NCI-H1436 (cell line): ENCODE measurements around the gene WNT7B.

Source experiments
- DNase-seq: peaks from one replicate; lab custom pipeline; 2025; lab: John Stamatoyannopoulos, UW

WNT7B gene

DNA sequence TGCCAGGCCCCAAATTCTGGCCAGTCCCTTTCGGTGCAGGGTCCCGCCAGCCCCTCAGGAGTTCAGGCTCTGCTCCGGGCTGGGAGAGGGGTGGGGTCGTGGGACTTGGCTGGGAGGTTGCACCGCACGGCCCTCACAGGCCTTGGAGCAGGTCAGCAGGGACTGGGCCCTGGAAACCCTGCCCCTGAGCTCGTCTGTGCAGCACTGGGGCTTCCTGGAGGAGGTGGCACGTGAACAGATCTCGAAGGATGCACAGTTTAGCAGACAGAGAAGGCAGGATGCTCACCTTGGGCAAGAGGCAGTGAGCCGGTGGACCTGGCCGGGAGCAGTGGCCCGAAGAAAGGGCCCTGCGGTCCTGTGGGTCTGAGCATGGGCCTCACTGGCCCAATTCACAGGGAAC lies 70.0 kb downstream of the WNT7B start:
- no peak for DNase-seq

DNA sequence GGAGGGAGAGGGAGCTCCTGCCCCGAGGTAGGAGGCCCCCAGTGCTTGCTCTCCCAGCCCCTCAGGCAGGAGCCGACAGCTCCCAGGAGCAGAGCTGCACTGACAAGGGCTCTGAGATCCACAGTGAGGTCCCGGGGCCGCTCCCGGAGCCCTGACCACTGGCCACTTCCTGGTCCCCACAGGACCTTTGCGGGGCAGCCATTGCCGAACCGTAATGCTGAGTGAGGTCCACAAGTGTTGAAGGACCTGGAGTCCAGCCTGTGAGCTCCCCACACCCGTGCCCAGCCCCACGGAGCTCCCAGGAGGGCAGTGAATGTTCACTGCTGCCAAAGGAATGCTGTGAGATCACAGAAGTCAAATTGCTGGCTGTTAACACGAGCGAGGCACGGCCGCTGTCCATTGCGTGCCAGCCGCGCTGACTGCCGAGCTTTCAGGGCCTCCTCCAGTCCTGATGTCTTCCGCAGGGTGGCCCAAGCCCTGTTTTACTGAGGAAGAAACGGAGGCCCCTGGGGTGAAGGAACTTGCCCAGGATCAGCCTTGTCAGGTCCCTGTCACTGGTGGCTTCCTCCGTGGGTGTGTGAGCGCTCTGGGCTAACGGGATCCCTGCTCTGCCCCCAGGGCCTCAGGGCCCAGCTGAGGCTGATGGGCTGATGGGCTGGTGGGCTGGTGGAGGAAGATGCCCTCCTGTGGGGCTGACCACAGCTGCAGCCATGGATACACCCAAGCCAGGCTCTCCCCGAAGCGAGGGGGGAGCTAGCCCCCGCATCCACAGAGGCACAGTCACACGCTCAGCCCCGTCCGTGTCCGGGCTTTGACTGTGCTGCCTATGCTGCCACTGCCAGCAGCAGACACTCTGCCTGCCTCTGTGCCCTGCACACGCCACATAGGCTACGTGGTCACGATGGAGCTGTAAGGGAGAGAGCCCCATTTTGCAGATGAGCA lies 70.8 kb downstream of the WNT7B start:
- no peak for DNase-seq

DNA sequence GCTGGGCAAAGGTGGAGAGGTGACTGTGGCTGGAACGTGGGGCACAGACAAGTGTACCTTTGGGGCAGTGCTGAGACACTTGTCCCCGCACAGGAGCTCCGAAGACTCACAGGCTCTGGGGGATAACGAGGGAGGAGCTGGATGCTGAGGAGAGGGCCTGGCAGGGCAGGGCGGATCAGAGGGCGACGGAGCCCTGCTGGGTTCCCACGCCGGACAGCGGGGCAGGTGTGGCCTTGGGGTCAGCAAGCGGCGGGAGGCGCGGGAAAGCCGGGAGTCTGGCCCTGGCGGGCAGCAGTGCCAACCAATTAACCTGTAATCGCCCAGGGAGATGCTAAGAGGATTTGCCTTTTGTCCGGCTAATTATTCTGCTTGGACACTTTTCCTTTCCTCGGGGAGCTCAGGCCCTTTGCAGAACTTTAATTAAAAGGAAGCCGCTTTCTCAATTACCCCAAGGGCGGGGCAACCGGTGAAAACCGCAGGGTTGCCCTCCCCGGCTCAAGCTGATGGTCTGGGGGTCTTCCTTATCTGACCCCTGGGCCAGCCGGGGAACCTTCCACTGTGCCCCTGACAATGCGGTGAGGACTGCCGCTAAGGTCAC lies 71.5 kb downstream of the WNT7B start:
- no peak for DNase-seq

DNA sequence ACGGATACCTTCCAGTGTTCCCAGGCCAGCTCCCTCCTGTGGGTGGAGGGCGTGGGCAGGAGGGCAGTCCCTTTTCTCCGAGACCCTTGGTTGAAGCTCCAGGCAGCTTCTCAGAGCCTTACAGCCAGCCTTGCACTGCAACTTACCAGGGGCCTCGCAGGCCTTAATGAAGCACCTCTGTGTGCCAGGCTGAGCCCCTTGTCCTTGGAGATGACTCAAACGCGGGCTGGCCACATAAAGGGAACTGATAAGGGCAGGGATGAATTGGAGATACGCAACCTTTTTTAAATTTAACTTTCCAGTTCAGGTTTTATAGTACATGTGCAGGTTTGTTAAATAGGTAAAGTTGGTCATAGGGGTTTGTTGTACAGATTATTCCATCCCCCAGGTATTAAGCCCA lies 72.7 kb downstream of the WNT7B start:
- no peak for DNase-seq

DNA sequence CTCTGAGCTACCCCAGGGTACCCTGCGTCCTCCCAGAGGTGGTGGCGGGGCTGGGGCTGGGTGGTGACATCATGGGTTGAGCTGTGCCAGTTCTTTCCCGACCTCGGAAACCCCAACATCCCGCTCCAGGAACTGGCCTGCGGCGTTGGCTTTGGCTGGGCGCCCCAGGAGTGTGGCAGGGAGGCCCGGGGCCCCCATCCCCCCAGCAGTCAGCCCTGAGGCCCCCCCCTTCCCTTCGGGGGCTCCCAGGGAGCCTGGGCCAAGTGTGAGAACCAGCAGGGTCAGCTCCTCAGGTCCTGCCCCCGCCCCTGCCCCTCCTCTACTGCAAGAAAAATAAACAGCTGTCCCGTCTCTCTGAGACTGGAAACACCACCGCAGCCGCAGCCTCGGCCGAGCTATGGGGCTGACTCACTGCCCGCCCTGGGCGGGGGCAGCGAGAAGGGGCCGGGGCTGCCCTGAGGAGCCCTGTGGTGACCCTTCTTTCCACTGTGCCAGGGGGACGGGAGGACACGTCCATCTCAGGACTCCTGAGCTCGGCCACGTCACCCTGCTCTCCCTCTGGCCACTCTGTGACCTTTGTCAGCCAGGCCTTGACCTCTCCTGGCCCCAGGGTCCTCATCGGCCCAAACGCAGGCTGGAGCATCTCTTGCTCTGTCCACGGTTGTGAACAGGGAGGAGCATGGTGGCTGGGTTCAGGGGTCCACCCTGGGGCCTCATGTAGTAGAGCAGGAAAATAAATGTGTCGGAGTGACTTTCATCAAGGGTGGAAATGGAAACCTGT lies 73.4 kb downstream of the WNT7B start:
- no peak for DNase-seq

DNA sequence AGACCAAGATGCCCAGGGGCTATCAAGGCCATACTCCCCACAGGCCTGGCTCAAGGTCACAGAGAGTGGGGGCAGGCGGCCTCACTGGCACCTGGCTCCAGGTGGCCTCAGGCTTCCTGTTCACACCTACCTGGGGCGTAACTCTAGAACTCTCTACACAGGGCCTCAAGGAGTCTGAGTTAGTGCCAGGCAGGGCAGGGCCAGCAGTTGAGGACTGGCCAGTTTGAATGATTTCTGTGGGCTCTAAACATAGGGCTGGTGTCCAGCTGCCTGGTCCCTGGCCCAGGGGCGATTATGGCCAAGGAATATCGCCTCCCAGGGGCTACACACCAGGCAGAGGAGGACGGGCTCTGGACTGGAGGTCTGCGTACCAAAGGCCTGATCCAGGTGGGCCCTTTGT lies 79.2 kb downstream of the WNT7B start:
- DNase-seq, result no peak

DNA sequence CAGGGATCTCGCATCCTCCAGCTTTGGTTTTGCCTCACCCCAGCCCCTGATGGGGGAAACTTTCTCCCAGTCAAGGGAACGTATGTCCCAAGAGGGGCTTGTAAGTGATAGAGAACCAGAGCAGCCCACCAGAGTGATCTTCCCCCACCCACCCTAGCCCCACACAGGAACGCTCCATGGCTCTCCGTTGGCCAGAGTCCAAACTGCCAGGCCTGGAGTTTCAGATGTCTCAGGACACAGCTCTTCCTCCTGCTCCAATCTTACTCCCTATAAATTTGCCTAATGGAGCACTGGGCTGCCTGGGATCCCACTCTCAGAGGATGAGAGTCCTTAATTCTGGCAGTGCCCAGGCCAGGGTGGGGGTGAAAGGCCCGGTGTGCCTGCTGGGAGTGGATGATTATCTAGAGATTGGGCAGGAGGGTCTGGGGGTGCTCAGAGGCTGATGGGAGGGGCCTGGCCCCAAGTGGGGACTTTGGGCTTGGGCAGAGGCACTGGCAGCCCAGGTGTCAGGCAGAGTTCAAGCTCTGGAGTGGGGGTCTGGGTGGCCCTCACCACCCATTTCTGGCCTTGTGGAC lies 79.9 kb downstream of the WNT7B start:
- no peak for DNase-seq

DNA sequence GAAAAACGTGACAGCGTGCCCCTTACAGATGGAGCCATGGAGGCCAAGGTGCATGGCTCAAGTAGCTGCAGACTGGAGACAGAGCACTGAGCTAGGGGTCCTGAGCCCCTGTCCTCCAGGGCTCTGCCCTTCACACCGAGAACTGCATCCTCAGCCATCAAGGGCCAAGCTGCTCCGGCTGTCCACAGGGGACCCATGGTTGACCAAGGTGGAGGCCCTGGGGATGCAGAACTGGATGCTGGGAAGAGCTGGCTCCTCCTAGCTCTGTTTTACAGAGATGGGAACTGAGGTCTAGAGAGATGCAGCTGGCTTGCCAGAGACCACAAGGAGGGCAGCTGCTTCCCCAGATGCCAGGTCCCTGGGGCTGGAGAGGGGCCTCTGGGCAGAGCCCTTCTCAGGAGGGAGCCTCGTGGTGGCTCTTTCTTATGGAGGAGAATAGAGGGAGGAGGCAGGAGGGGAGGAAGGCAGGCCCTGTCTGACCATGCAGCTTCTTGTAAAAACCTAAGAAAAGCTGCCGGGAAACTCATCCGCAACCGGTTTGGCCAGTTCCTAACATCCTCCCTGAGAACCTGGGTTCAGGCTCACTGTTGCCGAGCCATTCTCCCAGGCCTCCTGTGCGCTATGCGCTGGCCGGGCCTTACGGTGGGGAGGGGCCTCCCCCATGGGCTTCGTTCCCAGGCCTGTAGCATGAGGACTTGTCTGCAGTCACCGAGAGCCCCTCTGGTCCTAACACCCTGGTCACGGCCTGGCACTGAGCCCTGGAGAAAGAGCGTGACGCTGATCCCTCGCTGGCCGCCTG lies 80.6 kb downstream of the WNT7B start:
- DNase-seq, result no peak

DNA sequence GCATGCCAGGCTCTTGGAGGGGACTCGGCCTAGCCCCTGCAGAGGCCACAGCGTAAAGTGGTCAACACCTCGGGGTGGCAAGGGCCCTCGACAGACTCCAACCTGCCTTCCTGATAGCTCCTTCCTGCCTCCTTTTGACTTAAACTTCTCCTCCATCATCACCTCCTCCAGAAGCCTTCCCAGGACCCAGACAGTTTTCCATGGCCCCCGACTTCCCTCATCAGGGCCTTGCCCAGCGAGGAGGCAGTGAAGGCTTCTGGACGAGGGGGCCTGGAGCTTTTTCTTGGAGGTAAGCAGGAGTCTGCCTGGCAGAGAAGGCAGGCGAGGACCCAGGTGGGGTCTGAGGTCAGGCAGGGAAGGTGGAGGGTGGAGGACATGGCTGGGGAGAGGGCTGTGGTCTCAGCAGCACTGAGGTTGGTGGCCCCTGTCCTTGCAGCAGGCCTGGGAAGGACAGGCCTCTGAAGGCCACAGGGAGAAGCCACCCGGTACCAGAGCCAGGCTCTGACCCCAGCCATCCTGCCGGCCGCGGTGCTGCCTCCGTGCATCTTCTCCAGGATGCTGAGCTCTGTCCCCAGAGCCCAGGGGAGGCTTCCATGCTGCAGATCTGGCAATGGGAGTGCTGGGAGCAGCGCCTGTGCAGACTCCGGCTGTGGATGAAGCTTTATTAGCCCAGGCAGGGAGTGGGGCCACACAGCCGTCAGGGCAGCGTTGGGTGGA lies 81.4 kb downstream of the WNT7B start:
- DNase-seq, result no peak

DNA sequence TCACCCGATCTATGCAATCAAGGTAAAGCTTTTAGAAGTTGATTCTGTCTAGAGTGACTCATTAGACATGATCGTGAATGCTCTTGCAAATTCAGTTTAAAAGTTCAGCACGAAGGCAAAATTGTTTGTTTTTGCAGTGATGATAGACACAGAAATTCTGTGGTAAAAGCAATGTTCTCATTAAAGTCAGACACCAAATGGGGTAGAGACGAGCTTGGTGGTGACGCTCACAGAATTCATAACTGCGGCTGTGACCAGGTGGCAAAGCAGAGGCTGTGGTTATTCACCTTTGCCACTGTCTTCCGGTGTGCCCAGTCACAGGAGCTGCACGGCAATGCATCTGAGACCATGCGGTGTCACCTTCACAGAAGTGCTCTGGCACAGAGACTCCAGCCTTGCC lies 83.4 kb downstream of the WNT7B start:
- DNase-seq, result no peak

DNA sequence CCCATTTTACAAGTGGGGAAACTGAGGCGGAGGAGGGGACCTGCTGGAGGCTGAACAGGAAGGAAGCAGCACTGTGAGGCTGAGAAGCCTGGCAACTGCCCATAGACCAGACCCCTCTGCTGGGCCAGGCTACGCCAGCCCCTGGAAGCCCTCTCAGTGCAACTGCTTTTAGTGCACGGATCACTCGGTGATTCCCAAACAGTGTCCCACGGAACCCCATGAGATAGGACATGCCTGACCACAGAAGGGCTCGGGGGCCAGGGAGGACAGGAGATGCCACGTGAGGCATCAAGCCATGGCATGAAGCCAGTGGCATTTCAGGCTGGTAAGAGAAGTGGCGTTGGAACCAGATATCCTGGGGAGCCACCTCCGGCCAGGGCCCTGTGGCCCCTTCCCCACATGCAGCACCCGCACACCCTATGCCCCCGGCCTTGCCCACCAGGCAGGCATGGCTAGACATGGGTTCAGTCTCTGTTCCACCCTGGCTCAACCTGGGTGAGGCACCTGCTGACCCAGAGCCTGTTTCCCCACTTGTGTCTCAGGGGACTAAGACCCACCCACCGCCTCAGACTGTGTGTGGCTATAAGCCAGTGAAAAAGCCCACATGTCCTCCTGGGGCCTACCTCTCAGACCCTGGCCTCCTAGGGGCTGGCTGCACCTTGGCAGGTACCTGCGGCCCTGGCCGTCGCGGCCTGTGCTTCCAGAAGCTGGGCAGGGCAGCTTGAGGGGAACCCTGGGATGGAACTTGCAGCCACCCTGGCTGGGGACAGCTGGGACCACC lies 84.1 kb downstream of the WNT7B start:
- no peak for DNase-seq

DNA sequence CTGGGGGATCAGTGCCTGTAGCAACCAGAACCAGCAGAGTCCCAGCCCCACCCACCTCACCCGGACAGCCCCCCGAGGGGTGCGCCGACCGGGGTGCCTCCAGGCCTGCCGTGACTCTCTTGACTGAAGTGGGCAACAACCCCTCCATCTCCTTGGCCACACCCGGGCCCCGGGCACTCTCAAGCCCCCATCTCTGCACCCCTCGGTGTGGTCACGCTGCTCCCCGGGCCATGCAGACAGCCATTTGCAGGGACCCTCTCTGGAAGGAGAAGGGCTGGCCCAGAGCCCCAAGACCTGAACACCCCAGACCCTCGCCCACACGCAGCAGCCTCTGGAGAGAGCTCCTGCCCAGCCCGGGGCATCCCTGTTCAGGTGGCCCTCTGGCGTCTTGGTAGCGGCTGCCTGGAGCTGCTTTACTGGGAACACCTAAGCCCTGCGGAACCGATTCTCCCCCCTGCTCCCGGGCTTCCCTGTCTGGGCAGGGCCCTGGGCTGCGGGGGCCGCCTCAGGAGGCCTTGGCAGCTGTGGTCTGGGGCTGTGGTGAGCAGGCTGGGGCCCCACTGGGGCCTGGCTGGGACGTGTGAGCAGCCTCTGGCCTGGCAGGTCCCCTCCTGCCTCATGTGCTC lies 84.9 kb downstream of the WNT7B start:
- no peak for DNase-seq

DNA sequence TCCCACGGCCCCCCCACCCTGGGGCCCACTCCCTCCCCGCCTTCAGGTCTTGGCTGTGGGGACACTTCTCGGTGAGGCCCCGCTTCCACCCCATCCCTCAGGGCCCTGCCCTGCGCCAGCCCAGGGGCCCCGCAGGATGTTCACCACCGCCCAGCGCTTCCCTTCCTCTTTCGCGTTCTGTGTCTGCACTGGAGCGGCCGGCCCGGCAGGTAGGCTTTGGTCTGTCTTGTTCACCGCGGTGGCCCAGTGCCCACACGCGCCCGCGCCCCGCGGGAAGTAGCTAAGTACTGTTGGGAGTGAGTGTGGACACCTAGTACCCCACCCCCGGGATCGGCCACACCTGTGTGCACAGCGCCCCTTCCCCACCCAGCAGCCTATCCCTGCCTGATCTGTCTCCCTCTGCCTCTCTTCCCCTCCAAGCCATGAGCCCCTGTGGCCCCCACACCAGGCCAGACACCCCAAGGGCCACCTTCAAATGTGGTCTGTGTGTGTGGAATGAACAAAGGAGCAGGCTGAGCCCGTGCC lies 85.4 kb downstream of the WNT7B start:
- no peak for DNase-seq

DNA sequence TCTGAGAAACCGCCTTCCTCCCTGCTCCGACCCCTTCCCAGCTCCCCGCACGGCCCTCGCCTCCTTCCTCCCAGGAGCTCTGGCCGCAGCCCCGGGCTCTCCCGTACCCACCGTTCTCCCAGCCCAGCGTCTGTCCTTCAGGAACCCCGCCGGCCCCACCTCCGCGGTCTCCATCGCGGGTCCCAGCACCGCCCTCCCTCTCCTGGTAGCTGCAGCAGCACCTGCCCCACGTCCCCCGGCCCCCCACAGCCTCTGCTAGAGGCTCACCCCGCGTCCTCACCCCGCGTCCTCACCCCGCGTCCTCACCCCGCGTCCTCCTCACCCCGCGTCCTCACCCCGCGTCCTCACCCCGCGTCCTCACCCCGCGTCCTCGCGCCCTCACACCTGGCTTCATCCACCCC lies 85.9 kb downstream of the WNT7B start:
- DNase-seq, result no peak

DNA sequence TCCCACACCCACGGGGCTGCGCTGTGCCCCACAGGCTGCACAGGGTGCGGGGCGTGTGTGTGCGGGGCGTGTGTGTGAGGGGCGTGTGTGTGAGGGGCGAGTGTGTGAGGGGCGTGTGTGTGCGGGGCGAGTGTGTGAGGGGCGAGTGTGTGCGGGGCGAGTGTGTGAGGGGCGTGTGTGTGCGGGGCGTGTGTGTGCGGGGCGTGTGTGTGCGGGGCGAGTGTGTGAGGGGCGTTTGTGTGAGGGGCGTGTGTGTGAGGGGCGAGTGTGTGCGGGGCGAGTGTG lies 86.7 kb downstream of the WNT7B start:
- DNase-seq, result no peak

DNA sequence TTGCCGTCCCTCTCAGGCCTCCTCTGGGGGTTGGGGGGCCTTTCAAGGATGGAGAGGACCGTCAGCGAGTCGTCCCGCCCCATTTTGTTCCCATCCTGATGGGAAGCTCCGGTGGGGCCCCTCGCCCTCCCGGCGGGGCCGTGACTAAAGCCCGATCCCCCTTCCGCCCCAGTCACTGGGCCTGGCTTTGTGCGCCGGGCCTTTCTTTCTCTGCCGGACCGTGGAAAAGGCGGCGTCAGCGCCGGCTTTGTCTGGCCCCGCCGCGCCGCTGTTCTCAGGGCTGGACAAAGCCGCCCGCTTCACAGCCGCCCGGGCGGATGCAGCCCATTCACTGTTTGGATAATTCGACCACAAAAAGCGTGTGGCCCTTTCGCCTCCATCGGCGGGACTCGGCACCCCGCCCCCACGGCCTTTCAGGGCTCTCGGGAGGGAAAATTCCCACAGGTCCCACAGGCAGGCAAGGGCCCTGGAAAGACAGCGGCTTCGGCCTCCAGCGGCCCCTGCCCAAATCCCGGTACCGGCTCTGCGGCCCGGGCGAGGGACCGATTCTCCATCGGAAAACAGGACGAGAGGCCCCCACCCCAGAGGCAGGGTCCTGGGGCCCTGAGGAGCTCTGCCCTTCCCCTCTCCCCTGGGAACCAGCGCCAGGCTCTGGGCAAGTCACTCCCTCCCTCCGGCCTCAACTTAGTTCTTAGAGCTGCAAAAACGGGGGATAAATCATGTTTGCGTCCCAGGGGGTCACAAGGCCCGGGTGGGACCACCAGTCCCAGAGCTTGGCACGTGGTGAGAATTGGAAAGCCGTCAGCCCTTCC lies 87.2 kb downstream of the WNT7B start:
- no peak for DNase-seq

DNA sequence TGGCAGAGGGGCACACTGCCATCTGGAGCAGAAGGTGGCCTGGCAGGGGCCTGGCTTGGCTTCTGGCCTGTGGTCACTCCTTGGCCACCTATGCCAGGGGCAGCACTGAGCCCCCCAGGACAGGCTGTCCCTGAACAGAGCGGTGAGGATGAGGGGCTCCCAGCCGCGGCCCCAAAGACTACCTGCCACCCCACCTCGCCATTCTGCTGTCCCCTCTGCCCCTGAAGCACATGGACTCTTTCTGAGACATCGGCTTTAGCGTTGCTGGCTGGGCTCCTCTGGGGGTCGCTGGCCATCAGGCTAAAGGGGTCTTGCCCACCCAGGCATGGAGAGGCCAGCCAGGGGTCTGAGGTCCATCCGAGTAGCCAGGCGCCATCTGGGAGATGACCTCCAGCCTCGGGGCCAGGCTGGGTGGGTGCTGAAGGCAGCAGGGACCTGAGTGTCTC lies 87.8 kb downstream of the WNT7B start:
- no peak for DNase-seq

DNA sequence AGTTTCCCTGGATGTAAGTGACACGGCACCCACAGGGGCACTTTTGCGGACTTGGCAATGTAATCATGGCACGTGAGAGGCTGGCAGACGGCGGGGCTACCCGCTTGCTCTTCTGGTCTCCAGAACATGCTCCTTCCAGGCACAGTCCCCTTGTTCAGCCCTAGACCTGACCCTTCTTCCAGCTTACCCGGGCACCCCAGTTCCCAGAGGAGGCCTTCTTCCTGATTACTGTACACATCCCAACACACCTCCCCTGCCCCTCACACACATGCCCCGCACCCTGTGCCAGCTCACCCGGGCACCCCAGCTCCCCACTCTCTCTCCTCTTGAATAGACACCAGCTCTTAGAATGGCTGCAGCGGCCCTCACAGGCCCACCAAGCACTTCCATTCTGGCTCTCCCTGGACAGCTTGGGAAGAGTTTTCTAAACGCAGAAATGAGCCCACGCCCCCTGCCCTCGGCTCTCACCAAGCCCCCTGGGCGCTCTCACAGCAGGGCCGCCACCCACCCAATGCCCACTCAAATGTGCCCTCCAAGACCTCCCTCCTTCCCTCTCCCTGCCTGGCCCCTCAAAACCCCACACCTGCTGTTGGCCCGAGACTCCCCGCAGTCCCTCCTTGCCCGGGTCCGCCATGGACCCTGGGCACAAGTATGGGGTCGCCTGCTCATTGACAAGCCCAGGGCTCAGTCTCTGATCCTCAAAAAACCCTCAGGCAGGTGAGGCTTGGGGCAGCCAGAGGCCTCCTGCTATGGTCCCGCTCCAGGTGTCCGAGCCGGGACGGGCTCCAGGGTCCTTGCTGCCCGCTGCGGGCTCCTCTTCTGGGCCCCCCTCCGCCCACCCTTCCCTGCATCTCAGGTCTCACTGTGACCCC lies 88.5 kb downstream of the WNT7B start:
- no peak for DNase-seq
